Activated T-cell treated with anti-CD3 and anti-CD28 coated beads, Interleukin-2, amount 50 U/mL, for 1 hour (primary cell): ENCODE measurements around the gene COL11A2.

Experiments used
- DNase-seq: peaks from one replicate; pipeline ENCODE4 v3.0.0-alpha.2; 2020

COL11A2 gene

DNA sequence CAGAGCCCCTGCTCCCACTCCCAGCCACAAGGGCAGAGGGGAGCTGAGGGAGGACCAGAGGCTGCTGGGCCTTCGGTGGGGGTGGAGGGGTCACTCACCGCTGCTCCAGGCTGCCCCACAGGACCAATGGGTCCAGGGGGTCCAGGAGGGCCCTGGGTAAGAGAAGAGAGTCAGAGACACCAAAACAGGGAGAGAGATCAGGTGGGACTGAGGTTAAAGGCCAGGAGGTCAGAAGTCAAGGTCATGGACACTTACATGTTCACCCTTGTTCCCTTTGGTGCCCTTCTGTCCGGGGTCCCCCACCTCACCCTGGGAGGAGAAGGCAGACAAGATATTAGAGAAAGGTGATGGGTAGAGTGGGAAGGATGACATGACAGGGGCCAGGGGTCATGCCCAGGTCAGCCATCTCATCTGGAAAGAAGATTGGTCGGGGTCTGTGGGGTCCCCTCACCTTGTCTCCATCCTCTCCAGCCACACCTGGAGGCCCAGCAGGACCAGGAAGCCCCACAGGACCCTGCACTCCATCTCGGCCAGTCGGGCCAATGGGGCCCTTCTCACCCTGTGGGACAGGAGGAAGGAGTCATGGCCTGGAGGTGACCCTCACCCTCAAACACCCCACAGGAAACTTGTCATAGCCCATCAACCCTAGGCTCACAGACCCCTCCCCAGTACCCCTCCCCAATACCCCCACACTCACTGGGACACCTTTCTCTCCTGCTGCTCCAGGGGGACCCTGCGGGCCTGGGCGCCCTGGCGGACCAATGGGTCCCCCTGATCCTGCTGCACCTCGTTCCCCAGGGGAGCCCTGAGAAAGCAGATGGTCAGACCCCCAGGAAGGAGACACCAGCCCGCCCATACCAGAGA lies 21.0 kb downstream of the COL11A2 start:
- no peak for DNase-seq

DNA sequence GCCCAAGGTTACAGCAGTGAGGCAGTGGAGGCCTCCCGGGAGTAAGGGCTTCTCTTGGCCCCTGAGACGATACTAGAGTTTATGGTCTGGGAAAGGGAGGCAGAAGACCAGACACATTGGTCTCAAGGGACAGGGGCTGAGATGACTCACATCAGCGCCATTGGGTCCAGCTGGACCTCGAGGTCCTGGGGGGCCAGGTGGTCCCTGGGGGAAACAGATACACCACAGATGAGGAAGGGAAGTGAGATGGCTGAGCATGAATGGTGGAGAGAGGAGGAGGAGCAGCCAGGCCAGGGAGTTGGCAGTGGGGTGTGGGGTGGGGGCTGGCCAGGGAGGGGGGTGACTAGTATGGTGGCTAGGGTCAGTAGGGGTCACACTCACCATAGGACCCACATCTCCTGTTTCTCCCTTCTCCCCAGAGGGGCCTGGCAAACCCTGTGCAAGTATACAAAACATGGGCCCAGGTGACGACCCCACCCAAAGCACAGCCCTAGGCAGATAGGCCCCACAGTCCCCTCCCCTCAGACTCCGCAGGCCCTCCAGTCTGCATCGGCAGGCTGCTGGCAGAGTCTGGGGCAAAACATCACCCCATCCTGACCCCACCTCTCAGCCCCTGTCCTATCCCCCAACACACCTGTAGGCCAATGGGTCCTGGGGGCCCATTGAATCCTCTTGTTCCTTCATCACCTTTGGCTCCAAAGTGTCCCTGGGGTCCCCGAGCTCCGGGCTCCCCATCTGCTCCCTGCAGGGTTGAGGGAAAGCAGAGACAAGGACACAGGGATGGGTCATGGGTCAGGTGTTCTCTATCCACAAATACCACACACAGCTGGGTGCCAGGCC lies 21.9 kb downstream of the COL11A2 start:
- DNase-seq, result no peak

DNA sequence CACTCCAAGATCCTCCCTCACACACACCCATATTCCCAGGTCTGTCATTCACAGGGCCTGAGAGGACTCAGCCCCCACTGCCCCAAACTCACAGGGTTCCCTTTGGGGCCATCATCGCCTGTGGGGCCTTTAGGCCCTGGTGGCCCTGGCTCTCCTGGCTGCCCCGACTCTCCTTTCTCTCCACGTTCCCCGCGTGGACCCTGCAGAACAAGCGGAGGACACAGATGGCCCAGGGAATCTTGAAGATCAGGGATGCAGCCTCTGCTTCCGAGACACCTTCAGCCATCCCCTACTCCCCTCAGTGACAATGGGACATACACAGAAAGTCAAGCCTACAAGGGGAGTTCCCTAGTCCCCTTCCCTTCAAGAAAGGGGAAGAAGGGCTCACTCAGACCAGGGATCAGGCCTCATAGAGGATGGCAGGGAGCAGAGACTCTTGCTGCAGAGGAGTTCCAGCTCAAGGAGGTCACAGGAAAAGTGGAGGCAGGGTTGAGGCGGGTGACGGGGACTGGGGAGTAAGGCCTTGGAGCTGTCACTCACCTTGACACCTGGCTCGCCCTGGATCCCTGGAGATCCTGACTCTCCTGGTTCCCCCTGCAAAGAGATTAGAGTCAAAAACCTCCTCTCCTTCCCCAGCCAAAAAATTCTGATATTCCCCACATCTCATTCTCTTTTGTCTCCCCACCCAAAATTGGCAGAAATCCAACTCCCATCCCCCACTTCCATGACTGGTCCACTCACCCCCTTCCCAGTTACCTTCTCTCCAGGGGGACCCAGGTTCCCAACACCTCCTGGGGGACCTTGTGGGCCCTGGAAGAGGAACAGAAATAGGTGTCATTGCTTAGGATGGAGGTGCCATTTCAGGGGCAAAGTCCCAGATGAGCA lies 22.7 kb downstream of the COL11A2 start:
- DNase-seq, result no peak

DNA sequence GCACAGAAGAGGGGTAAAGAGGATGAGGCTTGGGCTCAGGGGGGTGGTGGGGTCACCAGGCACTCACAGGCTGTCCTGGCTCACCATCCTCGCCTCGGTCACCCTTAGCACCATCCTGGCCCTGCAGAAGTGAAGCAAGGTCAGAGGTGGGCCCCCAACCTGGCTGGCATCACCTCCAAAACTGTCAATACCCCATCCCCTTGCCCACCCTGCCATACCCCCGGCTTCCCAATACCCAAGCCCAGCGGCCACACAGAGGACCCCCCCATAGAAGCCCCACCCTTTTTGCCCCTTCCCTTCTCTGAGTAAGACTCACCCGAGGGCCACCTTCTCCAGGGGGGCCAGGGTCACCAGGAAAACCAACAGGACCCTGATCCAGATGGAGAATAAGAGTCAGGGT lies 23.6 kb downstream of the COL11A2 start:
- no peak for DNase-seq

DNA sequence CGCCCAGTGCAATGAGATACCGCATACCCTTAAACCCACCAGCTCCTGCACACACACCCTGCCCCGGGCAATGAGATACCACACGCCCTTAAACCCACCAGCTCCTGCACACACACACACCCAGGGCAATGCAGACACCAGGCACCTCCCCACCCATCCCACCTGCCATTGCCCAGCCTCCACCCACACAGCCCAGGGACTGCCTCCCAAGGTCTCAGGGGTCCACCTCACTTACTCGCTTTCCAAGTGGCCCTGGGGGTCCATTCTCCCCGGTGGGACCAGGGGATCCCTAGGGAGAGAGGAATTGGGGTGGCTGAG lies 24.0 kb downstream of the COL11A2 start:
- DNase-seq, result no peak

DNA sequence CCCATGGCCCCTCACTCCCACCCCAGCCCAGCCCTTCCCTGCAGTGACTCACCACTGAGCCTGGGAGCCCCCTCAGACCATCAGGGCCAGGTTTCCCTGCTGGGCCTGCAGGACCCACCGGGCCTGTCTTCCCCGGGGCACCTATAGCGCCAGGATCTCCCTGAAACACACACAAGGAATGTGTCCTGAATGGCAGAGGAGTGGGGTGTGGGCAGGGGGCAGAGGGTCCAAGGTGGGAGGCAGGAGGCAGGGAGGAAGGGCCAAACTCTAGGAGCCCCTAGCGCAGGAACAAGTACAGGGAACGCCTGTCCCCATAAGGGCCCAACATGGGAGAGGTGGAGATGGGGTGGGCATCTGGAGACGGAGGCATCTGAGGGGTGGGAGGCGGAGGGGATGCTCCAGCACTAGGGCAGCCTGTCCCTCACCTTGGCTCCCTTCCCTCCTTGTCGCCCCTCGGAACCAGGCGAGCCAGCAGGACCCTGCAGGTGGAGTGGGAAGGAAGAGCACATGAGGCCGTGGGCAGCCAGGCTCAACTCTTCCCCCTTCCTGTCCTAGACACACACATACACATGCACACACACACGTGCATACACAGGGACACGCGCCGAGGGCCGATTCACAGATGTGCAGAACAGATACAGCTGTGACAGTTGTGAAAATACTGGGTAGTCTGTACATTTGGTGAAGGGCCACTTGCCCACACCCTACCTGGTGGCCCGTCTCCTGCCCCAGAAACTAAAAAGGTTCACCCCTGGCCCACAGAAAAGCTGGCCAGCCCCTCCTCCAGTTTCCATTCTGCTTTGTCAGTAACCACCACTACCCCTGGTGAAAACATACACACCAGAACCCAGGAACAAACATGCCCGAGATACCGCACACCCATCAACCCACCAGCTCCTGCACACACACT lies 24.6 kb downstream of the COL11A2 start:
- no peak for DNase-seq

DNA sequence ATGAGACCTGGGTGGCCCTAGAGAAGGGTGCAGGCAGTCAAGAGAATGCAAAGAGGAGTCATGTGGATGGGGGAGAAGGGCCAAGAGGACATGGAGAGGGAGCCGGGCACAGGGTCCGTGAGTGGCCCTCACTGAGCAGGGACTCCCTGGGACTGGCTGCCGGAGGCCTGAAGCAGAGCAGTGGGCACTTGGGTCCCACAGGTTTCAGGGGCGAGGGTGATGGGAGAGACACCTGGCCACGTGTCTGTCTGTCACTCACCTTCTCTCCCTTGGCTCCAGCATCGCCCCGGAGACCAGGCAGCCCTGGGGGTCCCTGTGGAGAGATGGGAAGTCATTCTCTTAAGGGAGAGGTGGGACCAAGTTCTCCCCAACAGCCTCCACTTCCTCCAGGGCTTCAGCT lies 25.5 kb downstream of the COL11A2 start:
- DNase-seq, result no peak

DNA sequence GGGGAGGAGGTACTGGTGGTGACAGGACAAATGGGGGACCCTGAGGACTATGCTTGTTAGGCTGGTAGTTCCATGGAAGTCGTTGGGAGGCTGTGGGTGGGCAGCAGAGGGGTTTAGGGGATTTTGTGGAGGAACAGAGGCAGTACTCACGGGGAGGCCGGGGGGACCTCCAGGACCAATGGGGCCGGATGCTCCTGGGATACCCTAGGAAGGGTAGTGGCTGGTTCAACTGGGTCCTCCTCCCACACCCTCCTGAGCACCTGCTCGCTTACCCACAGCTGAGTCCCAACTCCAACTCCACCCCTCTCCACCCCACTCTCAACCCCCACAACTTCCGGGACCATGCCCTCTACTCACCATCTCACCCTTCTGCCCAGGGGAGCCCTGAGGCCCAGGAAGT lies 25.9 kb downstream of the COL11A2 start:
- no peak for DNase-seq

DNA sequence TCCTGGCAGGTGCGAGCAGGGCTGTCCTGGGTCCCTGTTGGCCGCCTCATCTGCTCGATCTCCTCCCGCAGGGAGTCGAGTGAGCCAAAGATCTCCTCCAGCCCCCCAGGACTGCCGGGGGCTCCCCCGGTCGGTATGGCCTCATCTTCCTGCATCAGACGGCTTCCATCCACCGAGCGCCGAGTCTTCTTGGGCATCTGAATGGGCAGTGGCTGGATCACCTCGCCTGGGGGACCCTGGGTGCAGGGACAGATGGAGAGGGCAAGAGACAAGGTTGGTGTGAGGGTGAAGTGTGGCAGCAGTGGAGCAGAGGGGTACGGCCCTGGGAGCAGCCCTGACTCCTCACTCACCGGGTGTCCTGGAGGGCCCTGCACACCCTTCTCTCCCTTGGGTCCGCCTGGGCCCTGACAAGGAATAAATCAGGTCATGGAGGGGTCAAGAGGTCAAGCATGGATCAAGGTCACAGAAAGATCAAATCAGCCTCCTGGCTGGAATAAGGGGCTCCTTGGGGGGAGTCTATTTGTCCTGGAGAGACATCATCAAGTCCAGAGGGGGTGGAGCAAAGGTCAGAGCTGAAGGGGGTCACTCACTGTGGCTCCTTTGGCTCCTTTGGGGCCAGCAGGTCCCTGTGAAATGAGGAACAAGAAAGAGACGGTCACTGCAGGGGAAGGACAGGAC lies 26.5 kb downstream of the COL11A2 start:
- no peak for DNase-seq

DNA sequence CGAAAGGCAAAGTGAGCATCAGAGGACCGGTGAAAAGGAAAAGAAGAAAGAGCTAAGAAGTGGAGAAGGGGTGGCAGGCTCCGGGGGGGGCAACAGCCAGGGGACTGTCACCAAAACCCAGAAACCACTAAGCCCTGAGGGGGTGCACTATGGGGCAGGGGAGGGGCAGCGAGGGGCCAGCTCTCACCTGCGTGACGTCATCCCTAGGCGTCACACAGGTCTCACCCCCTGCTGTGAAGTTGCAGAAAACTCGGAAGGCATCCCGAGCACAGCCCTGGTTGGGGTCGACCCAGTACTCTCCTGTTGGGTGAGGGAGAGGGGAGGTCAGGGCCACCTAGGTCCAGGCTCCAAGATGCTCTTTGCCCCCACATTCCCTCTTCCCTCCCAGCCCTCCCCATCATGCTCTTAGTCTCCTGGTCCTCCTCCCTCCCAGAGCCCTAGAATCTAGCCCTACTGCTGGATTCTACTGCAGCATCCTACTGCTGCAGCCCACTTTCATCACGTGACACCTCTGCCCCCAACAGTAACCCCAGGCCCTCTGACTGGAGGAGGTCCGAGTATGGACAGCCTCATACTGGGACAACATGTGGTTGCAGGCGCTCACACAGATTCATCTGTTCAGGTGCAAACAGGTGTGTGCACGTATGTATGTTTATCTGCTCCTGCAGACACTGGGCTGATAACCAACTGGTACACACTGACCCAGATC lies 27.4 kb downstream of the COL11A2 start:
- DNase-seq, result no peak

DNA sequence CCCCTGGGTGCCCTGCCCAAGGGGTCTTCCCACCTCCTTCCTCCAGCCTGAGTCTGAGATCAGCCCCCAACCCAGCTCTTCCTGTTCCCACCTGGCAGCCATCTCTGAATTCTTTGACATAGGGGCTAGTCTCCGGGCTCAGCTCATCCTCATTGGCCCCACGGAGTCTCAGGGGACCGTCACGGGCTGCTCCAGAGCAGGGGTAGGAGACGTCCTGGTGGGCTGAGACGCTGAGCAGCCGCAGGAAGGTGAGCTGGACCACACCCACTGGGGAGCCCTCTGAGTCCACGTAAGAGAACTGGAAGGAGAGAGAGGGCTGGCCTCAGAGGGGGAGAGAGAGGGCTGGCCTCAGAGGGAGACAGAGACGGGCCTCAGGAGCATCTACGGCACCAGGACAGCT lies 28.1 kb downstream of the COL11A2 start:
- DNase-seq, result no peak

DNA sequence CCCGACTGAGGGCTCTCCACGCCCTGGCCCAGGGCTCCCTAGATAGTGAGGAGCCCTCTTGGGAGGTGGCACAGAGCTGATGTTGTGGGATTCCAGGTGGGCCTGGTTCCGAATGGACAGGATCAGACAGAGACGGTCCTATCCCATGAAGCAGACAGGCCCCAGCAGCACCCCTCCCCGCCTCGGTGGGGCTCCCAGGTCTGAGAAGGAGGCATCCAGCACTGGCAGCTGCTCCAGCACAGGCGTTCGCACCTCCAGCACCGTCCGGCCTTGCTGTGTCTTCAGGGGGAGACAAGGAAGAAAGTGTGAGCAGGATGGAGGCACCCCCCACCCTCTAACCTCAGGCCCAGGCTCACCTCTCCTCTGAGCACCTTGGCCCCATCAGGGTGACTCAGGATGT lies 28.7 kb downstream of the COL11A2 start:
- no peak for DNase-seq

DNA sequence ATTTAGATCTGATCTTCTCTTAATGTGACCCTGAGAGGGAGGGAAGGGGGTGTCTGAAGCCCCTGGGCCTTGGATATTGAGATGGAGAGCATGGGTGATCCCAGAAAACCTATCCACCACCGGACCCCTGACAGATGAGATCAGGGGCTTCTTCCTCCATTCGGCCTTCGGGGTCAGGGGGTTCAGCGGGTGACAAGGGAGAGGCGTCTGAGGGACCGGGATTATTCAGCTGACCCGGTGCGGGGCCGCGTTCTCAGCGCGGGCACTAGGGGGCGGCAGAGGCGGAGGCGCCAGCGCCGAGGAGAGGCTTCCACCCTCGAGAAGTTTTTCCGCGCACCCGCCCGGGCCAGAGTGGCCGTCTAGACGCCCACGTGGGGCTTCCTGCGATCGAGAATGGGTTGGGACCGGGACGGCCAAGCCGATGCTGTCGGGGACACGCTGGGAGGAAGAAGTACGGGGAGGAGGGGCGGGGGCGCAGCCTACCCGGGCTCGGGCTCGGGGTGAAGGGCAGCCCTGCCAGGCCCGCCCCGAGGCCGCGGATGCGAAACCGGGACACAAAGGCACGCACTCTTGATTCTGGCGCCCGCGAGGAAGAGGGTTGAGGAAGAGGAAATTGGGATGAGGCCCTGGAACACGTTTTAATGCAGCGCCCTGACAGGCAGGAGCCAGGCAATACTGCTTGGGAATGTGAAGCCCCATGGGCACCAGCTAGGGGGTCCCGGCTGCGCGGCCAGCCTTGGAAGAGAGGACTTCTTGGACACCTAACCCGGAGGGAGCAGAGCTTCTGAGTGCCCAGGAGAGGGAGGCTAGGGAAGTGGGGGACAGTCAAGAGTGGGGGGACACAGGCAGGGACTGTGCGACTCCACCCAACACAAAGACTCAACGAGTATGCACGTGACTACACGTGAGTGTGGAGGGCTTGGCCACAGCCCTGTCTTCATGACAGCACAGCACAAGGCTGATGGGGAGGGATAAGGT lies 30.6 kb downstream of the COL11A2 start:
- peak; percentile 89 for DNase-seq

DNA sequence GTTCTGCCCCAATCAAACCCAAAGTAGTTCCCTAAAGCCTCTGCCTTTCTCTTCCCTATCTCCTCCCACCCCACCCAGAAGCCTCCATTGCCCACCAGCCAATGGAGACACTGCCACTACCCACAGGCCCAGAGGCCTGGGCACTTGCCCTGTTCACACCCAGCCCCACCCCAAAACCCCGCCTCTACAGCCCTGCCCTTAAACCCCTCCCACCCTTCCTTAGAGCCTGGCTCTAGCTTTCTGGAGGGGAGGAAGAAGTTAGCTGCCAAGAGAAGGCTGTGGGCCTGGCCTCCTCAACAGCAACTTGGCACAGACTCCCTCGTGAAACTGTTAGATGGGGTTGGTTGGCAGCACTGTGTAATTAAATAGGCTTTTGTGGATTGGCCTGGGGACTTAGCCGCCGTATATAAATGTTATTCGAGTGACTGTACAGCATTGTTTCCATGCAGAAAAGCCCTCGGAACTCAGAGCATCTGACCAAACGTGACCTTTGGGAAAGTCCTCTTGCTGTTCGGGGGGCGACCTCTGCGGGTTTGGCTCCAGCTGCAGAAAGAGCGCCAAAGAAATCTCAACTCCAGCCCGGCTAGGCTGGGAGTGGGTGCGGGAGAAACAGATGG lies 31.4 kb downstream of the COL11A2 start:
- DNase-seq, result no peak

DNA sequence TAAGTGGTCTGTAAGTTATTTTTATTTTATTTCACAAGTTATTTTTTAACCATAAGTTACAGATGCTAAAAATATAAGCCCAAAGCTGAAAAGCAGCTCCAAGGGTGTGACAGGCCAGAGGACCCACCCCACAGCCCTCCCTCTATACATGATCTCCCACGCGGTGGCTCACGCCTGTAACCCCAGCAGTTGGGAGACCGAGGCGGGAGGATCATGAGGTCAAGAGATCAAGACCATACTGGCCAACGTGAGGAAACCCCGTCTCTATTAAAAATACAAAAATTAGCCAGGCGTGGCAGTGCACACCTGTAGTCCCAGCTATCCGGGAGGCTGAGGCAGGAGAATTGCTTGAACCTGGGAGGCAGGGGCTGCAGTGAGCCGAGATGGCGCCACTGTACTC lies 32.2 kb downstream of the COL11A2 start:
- DNase-seq, result no peak

DNA sequence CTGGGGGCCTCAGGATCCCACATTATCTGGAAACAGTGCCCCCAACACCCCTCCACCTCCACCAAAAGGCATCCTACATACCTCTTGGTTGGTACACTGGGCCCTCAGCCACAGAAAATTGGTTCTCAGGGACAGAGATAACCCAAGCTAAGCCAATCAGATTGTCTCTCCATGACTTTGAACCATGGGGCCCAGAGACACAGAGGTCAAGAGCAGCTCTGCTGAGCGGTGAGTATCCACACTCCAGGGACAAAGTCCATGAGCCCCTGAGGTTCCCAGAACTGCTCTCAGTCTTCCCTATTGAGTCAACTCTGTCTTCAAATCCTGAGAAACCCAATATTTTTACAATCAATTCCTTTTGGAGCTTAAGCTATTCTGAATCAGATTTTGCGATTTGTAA lies 35.3 kb downstream of the COL11A2 start:
- no peak for DNase-seq

DNA sequence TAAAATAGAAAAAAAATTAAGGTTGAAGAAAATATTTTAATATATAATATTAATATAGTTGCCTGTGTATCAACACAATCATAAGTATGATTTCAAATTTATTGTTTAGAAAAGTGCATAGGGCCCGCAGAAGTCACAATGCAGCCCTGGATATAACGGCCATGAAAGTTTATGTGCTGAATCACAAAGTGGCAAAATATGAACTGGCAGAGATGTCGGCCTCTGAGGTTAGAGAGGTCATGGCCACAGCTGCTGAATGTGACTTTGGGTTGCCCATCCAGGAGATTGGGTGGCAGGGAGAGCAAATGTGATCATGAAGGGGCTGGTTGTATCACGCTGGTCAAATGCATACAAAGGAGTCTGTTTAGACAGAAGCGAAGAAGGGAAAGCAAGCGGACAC lies 35.7 kb downstream of the COL11A2 start:
- no peak for DNase-seq

DNA sequence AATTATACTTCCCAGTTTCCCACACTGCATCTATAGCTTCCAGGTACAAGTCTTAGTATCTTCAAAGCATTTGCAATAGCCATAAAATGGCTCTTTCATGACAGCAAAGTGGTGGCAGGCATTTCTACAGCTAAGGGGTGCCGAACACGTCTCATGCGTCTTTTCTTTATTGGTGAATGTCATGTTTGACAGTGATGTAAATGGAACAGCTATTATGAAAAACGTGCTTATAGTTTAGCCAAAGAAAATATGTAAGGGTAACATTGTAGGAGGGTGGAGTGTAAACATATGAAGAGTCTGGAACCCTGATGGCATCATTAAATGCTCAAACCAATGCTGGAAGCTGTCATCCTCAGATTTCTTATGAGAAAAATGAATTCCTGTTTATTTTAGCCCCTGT lies 37.9 kb downstream of the COL11A2 start:
- DNase-seq, result no peak

DNA sequence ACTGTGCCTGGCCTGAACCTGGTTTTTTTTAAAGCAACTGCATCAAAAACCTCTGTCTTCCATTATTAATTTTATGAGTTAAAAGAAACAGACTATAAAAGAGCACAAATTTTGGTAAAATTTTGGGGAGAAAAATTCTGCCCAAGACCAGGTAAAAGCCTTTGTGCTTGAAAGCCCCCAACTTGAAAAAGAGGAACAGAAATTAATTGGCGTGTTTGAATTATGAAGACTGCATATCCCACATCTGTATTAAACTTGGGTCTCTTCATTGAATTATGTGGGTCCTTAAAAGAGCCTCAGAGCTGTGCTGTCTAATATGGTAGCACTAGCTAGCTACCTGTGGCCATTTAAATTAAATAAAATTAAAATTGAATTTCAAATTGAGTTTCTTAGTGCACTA lies 41.2 kb downstream of the COL11A2 start:
- DNase-seq, result no peak
